ENCODE measurements around the gene NR4A3.

NR4A3 gene

GRCh38 chr9:99828417-99829176, 6.9 kb downstream of the NR4A3 start:
- H3K9ac ChIP-seq (ENCODE audit: low read depth, low read length) = no peak overlapping the region
- H2AFZ ChIP-seq (ENCODE audit: low read depth, low read length) = no peak overlapping the region
- ATAC-seq (ENCODE audit: insufficient read depth, low read depth) = no peak
- no peaks in the 10 kb centered on the region for H3K36me3 ChIP-seq (ENCODE audit: insufficient read depth, low read length)
- H3K4me2 ChIP-seq (ENCODE audit: insufficient read depth, low read length) = no peak overlapping the region
- peaks cover 41% of the 10 kb centered on the region for H3K27me3 ChIP-seq (ENCODE audit: insufficient read depth, low read length, poor library complexity)
- no peak overlapping the region for H3K27ac ChIP-seq (ENCODE audit: low read length)
- H3K9me3 ChIP-seq (ENCODE audit: insufficient read depth, low read length, severe bottlenecking) = no peaks in the 10 kb centered on the region
- H3K79me2 ChIP-seq (ENCODE audit: insufficient read depth, low read length) = no peaks in the 10 kb centered on the region
- DNase-seq = no peak
- H4K20me1 ChIP-seq (ENCODE audit: insufficient read depth, low read length) = peaks cover 4% of the 10 kb centered on the region; the same call in 1 of the 2 replicates
- TF ChIP-seq CTCF (IDR thresholded peaks at IDR 0.05; ENCODE audit: borderline replicate concordance, extremely low read depth, low read length, poor library complexity, severe bottlenecking) = no peak
- TF ChIP-seq EZH2 (IDR thresholded peaks at IDR 0.05; ENCODE audit: borderline replicate concordance, low read depth, low read length, severe bottlenecking) = no peak
- peaks cover 5% of the 10 kb centered on the region; the same call in 1 of the 2 replicates for H3K4me1 ChIP-seq (ENCODE audit: insufficient read depth, low read length)
- no peak overlapping the region for H3K4me3 ChIP-seq (ENCODE audit: low read depth in 1 of 2, low read length in 2 of 2)

- Histone ChIP-seq H3K27me3 (ENCODE audit: insufficient read depth, low read length, poor library complexity) (peaks cover 20% of the 10 kb centered on the region), H3K9ac (ENCODE audit: low read depth, low read length) (no peak overlapping the region), H3K9me3 (ENCODE audit: insufficient read depth, low read length, severe bottlenecking) (no peaks in the 10 kb centered on the region), H4K20me1 (ENCODE audit: insufficient read depth, low read length) (no peaks in the 10 kb centered on the region), H3K79me2 (ENCODE audit: insufficient read depth, low read length) (no peaks in the 10 kb centered on the region), H3K36me3 (ENCODE audit: insufficient read depth, low read length) (no peaks in the 10 kb centered on the region), H3K4me1 (ENCODE audit: insufficient read depth, low read length) (no peaks in the 10 kb centered on the region), H3K4me2 (ENCODE audit: insufficient read depth, low read length) (no peak overlapping the region), H2AFZ (ENCODE audit: low read depth, low read length) (no peak overlapping the region), H3K4me3 (ENCODE audit: low read depth in 1 of 2, low read length in 2 of 2) (no peak overlapping the region), H3K27ac (ENCODE audit: low read length) (no peak overlapping the region)
- TF ChIP-seq EZH2 (IDR thresholded peaks at IDR 0.05; ENCODE audit: borderline replicate concordance, low read depth, low read length, severe bottlenecking) (no peak), CTCF (IDR thresholded peaks at IDR 0.05; ENCODE audit: borderline replicate concordance, extremely low read depth, low read length, poor library complexity, severe bottlenecking) (no peak)
- DNase-seq (no peak), ATAC-seq (ENCODE audit: insufficient read depth, low read depth) (no peak)
Observed at GRCh38 chr9:99831857-99832557, 10.3 kb downstream of the NR4A3 start.

- H3K36me3 ChIP-seq (ENCODE audit: insufficient read depth, low read length) = no peaks in the 10 kb centered on the region
- no peak overlapping the region for H3K27ac ChIP-seq (ENCODE audit: low read length)
- ATAC-seq (ENCODE audit: insufficient read depth, low read depth) = no peak
- no peaks in the 10 kb centered on the region for H3K9me3 ChIP-seq (ENCODE audit: insufficient read depth, low read length, severe bottlenecking)
- H3K4me2 ChIP-seq (ENCODE audit: insufficient read depth, low read length) = no peak overlapping the region
- H3K79me2 ChIP-seq (ENCODE audit: insufficient read depth, low read length) = no peaks in the 10 kb centered on the region
- DNase-seq = no peak
- no peak overlapping the region for H2AFZ ChIP-seq (ENCODE audit: low read depth, low read length)
- no peak overlapping the region for H3K4me3 ChIP-seq (ENCODE audit: low read depth in 1 of 2, low read length in 2 of 2)
- H3K9ac ChIP-seq (ENCODE audit: low read depth, low read length) = no peak overlapping the region
- no peaks in the 10 kb centered on the region for H4K20me1 ChIP-seq (ENCODE audit: insufficient read depth, low read length)
- H3K4me1 ChIP-seq (ENCODE audit: insufficient read depth, low read length) = no peaks in the 10 kb centered on the region
- peaks cover 21% of the 10 kb centered on the region for H3K27me3 ChIP-seq (ENCODE audit: insufficient read depth, low read length, poor library complexity)
- no peak for TF ChIP-seq CTCF (IDR thresholded peaks at IDR 0.05; ENCODE audit: borderline replicate concordance, extremely low read depth, low read length, poor library complexity, severe bottlenecking)
- TF ChIP-seq EZH2 (IDR thresholded peaks at IDR 0.05; ENCODE audit: borderline replicate concordance, low read depth, low read length, severe bottlenecking) = no peak
Observed at GRCh38 chr9:99832558-99832864, 10.8 kb downstream of the NR4A3 start.

All from DND-41 (cell line).